Fibroblast of lung (primary cell): ENCODE data around the gene HSD17B13. TPM values are rescaled to one million over a fixed set of nuclear protein-coding genes. Genes with fewer than 3 reads are reported as not detected.
"Not testable (repeated sequence)": the region's sequence is repeated elsewhere in the genome, so short reads cannot be mapped to it uniquely, and the experiment has no call there.

Source experiments
- DNase-seq, 2 donors: peaks; one replicate each; pipeline versions ENCODE4 v3.0.0 to v3.0.0-alpha.2; 2010; ENCODE audit warnings: low read depth in 2 of 2
- H2AFZ ChIP-seq: 2 replicates; pipeline ENCODE4 v1.5.1; 2012; ENCODE audit warnings: low read length, control low read depth, inconsistent platforms
- H3K27ac ChIP-seq: 2 replicates; pipeline ENCODE4 v1.5.1; 2011; ENCODE audit warnings: low read length, control low read depth; ENCODE audit not compliant: insufficient read depth
- H3K27me3 ChIP-seq: 2 replicates; pipeline ENCODE4 v1.5.1; 2011; ENCODE audit warnings: mild to moderate bottlenecking, low read length; ENCODE audit not compliant: control insufficient read depth, insufficient read depth
- H3K36me3 ChIP-seq: 2 replicates; pipeline ENCODE4 v1.5.1; 2011; ENCODE audit warnings: low read length; ENCODE audit not compliant: control insufficient read depth, insufficient read depth
- H3K4me1 ChIP-seq: 2 replicates; pipeline ENCODE4 v1.5.1; 2011; ENCODE audit warnings: low read length; ENCODE audit not compliant: control insufficient read depth, insufficient read depth; ENCODE audit errors: extremely low read depth
- H3K4me2 ChIP-seq: 2 replicates; pipeline ENCODE4 v1.5.1; 2011; ENCODE audit warnings: low read length, control low read depth; ENCODE audit not compliant: insufficient read depth; ENCODE audit errors: extremely low read depth
- H3K4me3 ChIP-seq, 4 experiments: fragments of 200-600 bp in 1 of 4; sonication (generic) in 1 of 4; replicated peaks in 1 of 4; 2 replicates each; pipeline ENCODE4 v1.5.1; 2011 to 2016; ENCODE audit warnings: low read length in 4 of 4, low read depth in 3 of 4, mild to moderate bottlenecking in 3 of 4, control low read depth in 2 of 4, inconsistent platforms in 1 of 4, mixed read lengths in 1 of 4; ENCODE audit not compliant: insufficient read depth in 1 of 4; ENCODE audit errors: control extremely low read depth in 1 of 4
- H3K79me2 ChIP-seq: 2 replicates; pipeline ENCODE4 v1.5.1; 2012; ENCODE audit warnings: mild to moderate bottlenecking, low read length, inconsistent platforms; ENCODE audit not compliant: control insufficient read depth, insufficient read depth
- H3K9ac ChIP-seq: 2 replicates; pipeline ENCODE4 v1.5.1; 2011; ENCODE audit warnings: mild to moderate bottlenecking, low read length, control low read depth; ENCODE audit not compliant: insufficient read depth
- H3K9me3 ChIP-seq: 2 replicates; pipeline ENCODE4 v1.5.1; 2012; ENCODE audit warnings: low read depth, low read length; ENCODE audit not compliant: control insufficient read depth, insufficient read depth
- H4K20me1 ChIP-seq: 2 replicates; pipeline ENCODE4 v1.5.1; 2011; ENCODE audit warnings: low read length; ENCODE audit not compliant: control insufficient read depth, insufficient read depth; ENCODE audit errors: extremely low read depth
- EZH2 ChIP-seq: IDR thresholded peaks from 2 replicates; pipeline ENCODE4 v1.5.1; 2012; ENCODE audit warnings: low read length, control low read depth, mild to moderate bottlenecking; ENCODE audit errors: missing control alignments
- polyA plus RNA-seq, 2 donors: library from polyadenylated mRNA; depleted of rRNA in 1 of 2; stranded (reverse) in 1 of 2; unstranded in 1 of 2; fragments of >200 nt; gene quantifications; 2 replicates each; pipeline ENCODE4 v1.2.1, GENCODE V29; 2011 to 2012; ENCODE audit warnings: missing spikeins in 1 of 2
- total RNA-seq: library from RNA; depleted of rRNA; stranded (reverse); fragments of >200 nt; gene quantifications from 2 replicates; pipeline ENCODE4 v1.2.1, GENCODE V29; 2014
- TF ChIP-seq, protein P1 (sequence below), 2 donors: IDR thresholded peaks in 1 of 2; conservative IDR thresholded peaks in 1 of 2; 1 replicate in 1 of 2; 2 replicates in 1 of 2; pipeline ENCODE4 v1.5.1; 2011 to 2012; ENCODE audit warnings: low read length in 2 of 2, control low read depth in 1 of 2, inconsistent platforms in 1 of 2, low read depth in 1 of 2, mild to moderate bottlenecking in 1 of 2

The HSD17B13 gene
- total and polyA plus RNA-seq, 2 donors (not counting 1 experiment from before 2014, with no cell fraction given), result 0.11 to 0.17 TPM

DNA sequence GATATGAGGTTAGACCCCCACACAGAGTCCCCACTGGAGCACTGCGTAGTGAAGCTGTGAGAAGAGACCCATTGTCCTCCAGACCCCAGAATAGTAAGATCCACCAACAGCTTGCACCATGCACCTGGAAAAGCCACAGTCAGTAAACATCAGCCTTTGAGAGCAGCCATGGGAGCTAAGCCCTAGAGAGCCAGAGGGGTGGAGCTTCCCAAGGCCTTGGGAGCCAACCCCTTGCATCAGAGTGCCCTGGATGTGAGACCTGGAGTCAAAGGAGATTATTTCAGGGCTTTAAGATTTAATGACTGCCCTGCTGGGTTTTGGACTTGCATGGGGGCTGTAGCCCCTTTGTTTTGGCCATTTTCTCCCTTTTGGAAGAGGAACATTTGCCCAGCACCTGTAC is 35.7 kb downstream of the HSD17B13 start:
- Histone ChIP-seq H3K4me3 (no peak overlapping the region), H3K79me2 (no peaks in the 10 kb centered on the region), H3K36me3 (no peaks in the 10 kb centered on the region), H3K27ac (no peak overlapping the region), H3K9ac (no peak overlapping the region), H4K20me1 (no peaks in the 10 kb centered on the region), H3K4me1 (no peaks in the 10 kb centered on the region), H2AFZ (no peak overlapping the region), H3K4me2 (no peak overlapping the region), H3K9me3 (no peaks in the 10 kb centered on the region), H3K27me3 (no peaks in the 10 kb centered on the region)
- TF ChIP-seq, protein P1, sequence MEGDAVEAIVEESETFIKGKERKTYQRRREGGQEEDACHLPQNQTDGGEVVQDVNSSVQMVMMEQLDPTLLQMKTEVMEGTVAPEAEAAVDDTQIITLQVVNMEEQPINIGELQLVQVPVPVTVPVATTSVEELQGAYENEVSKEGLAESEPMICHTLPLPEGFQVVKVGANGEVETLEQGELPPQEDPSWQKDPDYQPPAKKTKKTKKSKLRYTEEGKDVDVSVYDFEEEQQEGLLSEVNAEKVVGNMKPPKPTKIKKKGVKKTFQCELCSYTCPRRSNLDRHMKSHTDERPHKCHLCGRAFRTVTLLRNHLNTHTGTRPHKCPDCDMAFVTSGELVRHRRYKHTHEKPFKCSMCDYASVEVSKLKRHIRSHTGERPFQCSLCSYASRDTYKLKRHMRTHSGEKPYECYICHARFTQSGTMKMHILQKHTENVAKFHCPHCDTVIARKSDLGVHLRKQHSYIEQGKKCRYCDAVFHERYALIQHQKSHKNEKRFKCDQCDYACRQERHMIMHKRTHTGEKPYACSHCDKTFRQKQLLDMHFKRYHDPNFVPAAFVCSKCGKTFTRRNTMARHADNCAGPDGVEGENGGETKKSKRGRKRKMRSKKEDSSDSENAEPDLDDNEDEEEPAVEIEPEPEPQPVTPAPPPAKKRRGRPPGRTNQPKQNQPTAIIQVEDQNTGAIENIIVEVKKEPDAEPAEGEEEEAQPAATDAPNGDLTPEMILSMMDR (conservative IDR thresholded peaks at IDR 0.05 in 1 of 2, IDR thresholded peaks at IDR 0.05 in 1 of 2; ENCODE audit: low read depth in 1 of 2, low read length in 2 of 2), result no peak
- no peak for TF ChIP-seq EZH2
- no peak for DNase-seq

DNA sequence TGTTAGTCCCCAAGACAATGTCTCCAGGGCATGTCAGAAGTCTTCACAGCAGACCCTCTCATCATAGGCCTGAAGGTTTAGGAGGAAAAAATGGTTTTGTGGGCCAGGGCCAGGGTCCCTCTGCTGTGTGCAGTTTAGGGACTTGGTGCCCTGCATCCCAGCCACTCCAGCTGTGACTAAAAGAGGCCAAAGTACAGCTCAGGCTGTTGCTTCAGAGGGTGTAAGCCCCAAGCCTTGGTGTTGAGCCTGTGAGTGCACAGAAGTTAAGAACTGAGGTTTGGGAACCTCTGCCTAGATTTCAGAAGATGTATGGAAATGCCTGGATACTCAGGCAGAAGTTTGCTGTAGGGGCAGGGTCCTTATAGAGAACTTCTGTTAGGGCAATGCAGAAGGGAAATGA is 38.4 kb downstream of the HSD17B13 start:
- H3K4me2 ChIP-seq, H3K79me2 ChIP-seq, H3K9me3 ChIP-seq, H3K27ac ChIP-seq, DNase-seq, H4K20me1 ChIP-seq, H3K36me3 ChIP-seq, H3K4me1 ChIP-seq, H3K9ac ChIP-seq, H2AFZ ChIP-seq, H3K27me3 ChIP-seq, H3K4me3 ChIP-seq: not testable (repeated sequence)

DNA sequence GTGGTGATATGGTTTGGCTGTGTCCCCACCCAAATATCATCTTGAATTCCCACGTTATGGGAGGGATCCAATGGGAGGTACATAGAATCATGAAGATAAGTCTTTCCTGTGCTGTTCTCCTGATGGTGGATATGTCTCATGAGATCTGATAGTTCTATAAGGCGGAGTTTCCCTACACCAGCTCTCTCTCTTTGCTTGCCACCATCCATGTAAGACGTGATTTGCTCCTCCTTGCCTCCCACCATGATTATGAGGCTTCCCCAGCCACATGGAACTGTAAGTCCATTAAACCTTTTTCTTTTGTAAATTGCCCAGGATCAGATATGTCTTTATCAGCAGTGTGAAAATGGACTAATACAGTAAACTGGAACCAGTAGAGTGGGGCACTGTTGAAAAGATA is 39.5 kb downstream of the HSD17B13 start:
- H3K27me3 ChIP-seq, result peaks cover 4% of the 10 kb centered on the region
- H4K20me1 ChIP-seq, result no peaks in the 10 kb centered on the region
- H2AFZ ChIP-seq, result no peak overlapping the region
- no peak overlapping the region for H3K9ac ChIP-seq
- no peaks in the 10 kb centered on the region for H3K4me1 ChIP-seq
- TF ChIP-seq EZH2, result no peak
- TF ChIP-seq, protein P1 (conservative IDR thresholded peaks at IDR 0.05 in 1 of 2, IDR thresholded peaks at IDR 0.05 in 1 of 2; ENCODE audit: low read depth in 1 of 2, low read length in 2 of 2), result no peak
- no peak overlapping the region for H3K4me3 ChIP-seq
- no peaks in the 10 kb centered on the region for H3K36me3 ChIP-seq
- no peaks in the 10 kb centered on the region for H3K9me3 ChIP-seq
- DNase-seq, result no peak
- H3K4me2 ChIP-seq, result no peak overlapping the region
- no peaks in the 10 kb centered on the region for H3K79me2 ChIP-seq
- no peak overlapping the region for H3K27ac ChIP-seq

DNA sequence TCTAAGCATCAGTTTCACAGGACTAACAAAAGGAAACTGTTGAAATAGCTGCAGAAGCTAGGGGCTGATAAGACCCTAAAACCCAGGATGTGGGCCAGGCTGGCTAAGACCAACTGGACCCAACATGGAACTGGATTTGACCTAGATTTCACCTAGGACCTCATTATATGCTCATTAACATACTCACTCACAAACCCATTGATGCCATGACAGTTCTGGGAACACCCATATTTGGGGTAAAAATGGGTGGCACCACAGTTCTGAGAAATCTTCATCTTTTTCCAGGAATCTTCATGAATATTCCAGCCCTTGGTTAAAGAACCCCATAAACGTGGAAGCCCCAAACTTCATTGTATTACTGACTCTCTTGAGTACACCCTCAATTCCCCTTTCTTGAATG is 41.1 kb downstream of the HSD17B13 start:
- H3K36me3 ChIP-seq, result no peaks in the 10 kb centered on the region
- no peak overlapping the region for H2AFZ ChIP-seq
- no peak overlapping the region for H3K9ac ChIP-seq
- no peak for TF ChIP-seq EZH2
- TF ChIP-seq, protein P1 (conservative IDR thresholded peaks at IDR 0.05 in 1 of 2, IDR thresholded peaks at IDR 0.05 in 1 of 2; ENCODE audit: low read depth in 1 of 2, low read length in 2 of 2), result no peak
- H3K4me1 ChIP-seq, result no peaks in the 10 kb centered on the region
- DNase-seq, result no peak
- no peaks in the 10 kb centered on the region for H3K79me2 ChIP-seq
- H3K9me3 ChIP-seq, result no peaks in the 10 kb centered on the region
- peaks cover 4% of the 10 kb centered on the region for H3K27me3 ChIP-seq
- H3K27ac ChIP-seq, result no peak overlapping the region
- H4K20me1 ChIP-seq, result no peaks in the 10 kb centered on the region
- H3K4me2 ChIP-seq, result no peak overlapping the region
- no peak overlapping the region for H3K4me3 ChIP-seq
